KMS-11 (cell line): ENCODE results near the gene EML1.

Source experiments
- H2AFZ ChIP-seq: fragments of 200-600 bp; sonication (generic); 2 replicates; pipeline ENCODE4 v1.6.1; 2016; ENCODE audit warnings: antibody characterized with exemption, mixed run types, low read depth
- H3K27ac ChIP-seq: fragments of 200-600 bp; sonication (generic); 2 replicates; pipeline ENCODE4 v1.6.1; 2016; ENCODE audit warnings: mild to moderate bottlenecking, mixed run types
- H3K27me3 ChIP-seq: fragments of 200-600 bp; sonication (generic); 2 replicates; pipeline ENCODE4 v1.6.1; 2017; ENCODE audit warnings: mild to moderate bottlenecking, low read depth, mixed run types, moderate library complexity; ENCODE audit not compliant: insufficient read depth
- H3K36me3 ChIP-seq: fragments of 200-600 bp; sonication (generic); 2 replicates; pipeline ENCODE4 v1.6.1; 2017; ENCODE audit warnings: mild to moderate bottlenecking, mixed run types; ENCODE audit not compliant: insufficient read depth
- H3K4me1 ChIP-seq: fragments of 200-600 bp; sonication (generic); 2 replicates; pipeline ENCODE4 v1.6.1; 2016; ENCODE audit warnings: mild to moderate bottlenecking, low read depth, mixed run types; ENCODE audit not compliant: poor library complexity, severe bottlenecking
- H3K4me2 ChIP-seq: fragments of 200-600 bp; sonication (generic); 2 replicates; pipeline ENCODE4 v1.7.0; 2016; ENCODE audit warnings: mild to moderate bottlenecking, mixed run types
- H3K4me3 ChIP-seq: fragments of 200-600 bp; sonication (generic); IDR thresholded peaks from 2 replicates; pipeline ENCODE4 v1.6.1; 2017; ENCODE audit warnings: low read depth, low read length, mixed read lengths; ENCODE audit not compliant: insufficient read depth
- H3K79me2 ChIP-seq: fragments of 200-600 bp; sonication (generic); 2 replicates; pipeline ENCODE4 v1.6.1; 2016; ENCODE audit warnings: low read depth, mixed run types; ENCODE audit not compliant: insufficient read depth
- H3K9ac ChIP-seq: fragments of 200-600 bp; sonication (generic); 2 replicates; pipeline ENCODE4 v1.6.1; 2016; ENCODE audit warnings: mild to moderate bottlenecking, mixed run types
- H4K20me1 ChIP-seq: fragments of 200-600 bp; sonication (generic); 2 replicates; pipeline ENCODE4 v1.6.1; 2016; ENCODE audit warnings: mild to moderate bottlenecking, mixed run types; ENCODE audit not compliant: insufficient read depth
- CTCF ChIP-seq: fragments of 200-600 bp; sonication (generic); conservative IDR thresholded peaks from 2 replicates; pipeline ENCODE4 v1.6.1; 2017; ENCODE audit warnings: low read depth, mild to moderate bottlenecking, antibody characterized with exemption, low read length, moderate library complexity, mixed read lengths

EML1 gene

GRCh38 chr14:99772371-99773283, 20.6 kb upstream of the EML1 start:
- no peak overlapping the region for H2AFZ ChIP-seq
- H3K36me3 ChIP-seq: no peaks in the 10 kb centered on the region
- TF ChIP-seq CTCF: no peak
- no peak overlapping the region for H3K27ac ChIP-seq
- H3K4me2 ChIP-seq: no peak overlapping the region
- H3K27me3 ChIP-seq: no peaks in the 10 kb centered on the region
- H3K4me3 ChIP-seq: no peak overlapping the region
- H3K79me2 ChIP-seq: no peaks in the 10 kb centered on the region
- H3K4me1 ChIP-seq: no peaks in the 10 kb centered on the region
- H3K9ac ChIP-seq: no peak overlapping the region
- no peaks in the 10 kb centered on the region for H4K20me1 ChIP-seq

GRCh38 chr14:99773521-99774497, 19.4 kb upstream of the EML1 start:
- Histone ChIP-seq H3K27ac (no peak overlapping the region), H3K27me3 (no peaks in the 10 kb centered on the region), H3K4me1 (no peaks in the 10 kb centered on the region), H3K36me3 (no peaks in the 10 kb centered on the region), H3K4me2 (no peak overlapping the region), H3K79me2 (no peaks in the 10 kb centered on the region), H3K9ac (no peak overlapping the region), H2AFZ (no peak overlapping the region), H4K20me1 (no peaks in the 10 kb centered on the region), H3K4me3 (no peak overlapping the region)
- TF ChIP-seq CTCF: no peak

DNA sequence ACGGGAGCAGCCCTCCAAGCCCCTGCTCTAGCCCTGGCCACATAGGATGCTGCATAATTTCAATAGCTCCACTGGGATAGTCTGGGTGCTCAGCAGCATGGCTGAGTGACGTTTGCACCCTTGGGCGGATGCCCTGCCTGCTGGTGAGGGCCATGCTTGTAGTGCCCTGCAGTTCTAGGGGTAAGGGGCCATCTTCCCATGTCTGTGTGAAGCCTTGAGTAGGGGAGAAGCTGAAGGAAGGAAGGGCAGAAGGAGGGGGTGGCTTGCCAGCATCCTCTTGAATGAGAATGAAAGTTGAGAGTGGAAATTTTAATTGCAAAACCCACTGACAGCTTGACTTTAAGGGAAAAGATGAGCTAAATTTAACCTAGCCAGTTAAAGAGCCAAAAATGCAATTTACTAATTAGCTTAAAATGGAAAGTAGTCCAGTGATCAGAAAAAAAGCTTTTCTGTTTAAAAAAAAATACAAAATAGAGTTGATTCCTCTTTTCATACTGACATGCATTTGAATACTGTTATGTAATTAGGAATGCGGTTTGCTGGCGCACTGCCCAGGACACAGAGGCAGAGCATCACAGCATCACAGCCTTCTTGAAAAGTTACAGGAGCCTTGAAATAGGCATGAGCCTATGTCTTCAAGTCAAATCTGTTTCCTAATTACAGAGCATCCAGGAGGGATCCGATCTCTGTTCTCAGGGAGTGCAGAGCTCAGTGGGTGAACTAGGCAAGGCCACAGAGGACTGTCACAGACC, 18.5 kb upstream of the EML1 start:
- no peaks in the 10 kb centered on the region for H4K20me1 ChIP-seq
- no peak overlapping the region for H3K27ac ChIP-seq
- no peak overlapping the region for H3K4me3 ChIP-seq
- H3K36me3 ChIP-seq: no peaks in the 10 kb centered on the region
- no peaks in the 10 kb centered on the region for H3K79me2 ChIP-seq
- H3K9ac ChIP-seq: no peak overlapping the region
- TF ChIP-seq CTCF: no peak
- H3K27me3 ChIP-seq: no peaks in the 10 kb centered on the region
- no peak overlapping the region for H2AFZ ChIP-seq
- no peaks in the 10 kb centered on the region for H3K4me1 ChIP-seq
- no peak overlapping the region for H3K4me2 ChIP-seq

- Histone ChIP-seq H3K79me2 (no peaks in the 10 kb centered on the region), H3K36me3 (no peaks in the 10 kb centered on the region), H3K9ac (no peak overlapping the region), H3K27me3 (no peaks in the 10 kb centered on the region), H3K4me2 (no peak overlapping the region), H4K20me1 (no peaks in the 10 kb centered on the region), H3K4me1 (no peaks in the 10 kb centered on the region), H3K4me3 (no peak overlapping the region), H3K27ac (no peak overlapping the region), H2AFZ (no peak overlapping the region)
- no peak for TF ChIP-seq CTCF
Measured at GRCh38 chr14:99775351-99775750, 17.9 kb upstream of the EML1 start.
